ENCODE measurements around the gene SLC16A13. TPM values are rescaled to one million over a fixed set of nuclear protein-coding genes. Genes with fewer than 3 reads are reported as not detected.

SLC16A13 gene
- total and polyA plus RNA-seq, 10 of the 15 experiments (the other 5 are each of a cell fraction or from before 2014, with no cell fraction given) = 0.34 to 12.1 (median 3.3) TPM

DNA sequence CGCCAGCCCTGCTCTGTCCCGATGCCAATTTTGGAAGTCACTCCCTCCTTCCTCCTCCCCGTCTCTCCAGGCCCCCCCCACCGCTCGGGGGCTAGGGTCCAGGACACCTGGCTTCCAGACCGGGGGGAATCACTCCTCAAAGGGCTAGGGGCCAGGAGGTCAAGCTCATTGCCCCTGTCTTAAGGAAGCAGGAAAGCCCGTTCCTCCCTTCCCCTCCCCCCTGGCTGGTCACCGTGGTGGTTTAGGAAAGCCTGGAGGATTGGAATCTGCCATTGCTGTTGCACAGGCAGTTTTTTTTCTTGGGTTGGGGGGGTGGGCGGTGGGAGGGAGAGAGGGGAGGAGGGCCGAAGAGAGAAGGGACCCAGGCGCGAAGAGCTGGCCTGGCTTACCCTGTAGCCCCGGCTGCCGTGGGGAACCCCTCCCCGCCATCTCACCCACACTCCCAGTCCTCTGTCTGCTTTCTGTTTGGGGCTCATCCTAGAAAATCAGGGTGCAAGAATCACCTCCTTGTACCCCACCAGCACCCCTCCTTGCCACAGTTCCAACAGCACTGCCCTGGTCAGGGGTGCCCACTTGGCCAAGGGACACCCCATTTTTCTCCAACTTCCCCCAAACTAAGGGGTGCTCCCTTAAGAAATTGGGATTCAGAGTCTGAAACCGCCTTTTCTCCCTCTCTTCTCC is 15.8 kb upstream of the SLC16A13 start (continued):
- TF ChIP-seq, protein P1, sequence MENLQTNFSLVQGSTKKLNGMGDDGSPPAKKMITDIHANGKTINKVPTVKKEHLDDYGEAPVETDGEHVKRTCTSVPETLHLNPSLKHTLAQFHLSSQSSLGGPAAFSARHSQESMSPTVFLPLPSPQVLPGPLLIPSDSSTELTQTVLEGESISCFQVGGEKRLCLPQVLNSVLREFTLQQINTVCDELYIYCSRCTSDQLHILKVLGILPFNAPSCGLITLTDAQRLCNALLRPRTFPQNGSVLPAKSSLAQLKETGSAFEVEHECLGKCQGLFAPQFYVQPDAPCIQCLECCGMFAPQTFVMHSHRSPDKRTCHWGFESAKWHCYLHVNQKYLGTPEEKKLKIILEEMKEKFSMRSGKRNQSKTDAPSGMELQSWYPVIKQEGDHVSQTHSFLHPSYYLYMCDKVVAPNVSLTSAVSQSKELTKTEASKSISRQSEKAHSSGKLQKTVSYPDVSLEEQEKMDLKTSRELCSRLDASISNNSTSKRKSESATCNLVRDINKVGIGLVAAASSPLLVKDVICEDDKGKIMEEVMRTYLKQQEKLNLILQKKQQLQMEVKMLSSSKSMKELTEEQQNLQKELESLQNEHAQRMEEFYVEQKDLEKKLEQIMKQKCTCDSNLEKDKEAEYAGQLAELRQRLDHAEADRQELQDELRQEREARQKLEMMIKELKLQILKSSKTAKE (IDR thresholded peaks at IDR 0.05; ENCODE audit: low read depth, poor library complexity, severe bottlenecking) = no peak
- TF ChIP-seq TBL1XR1 (IDR thresholded peaks at IDR 0.05; ENCODE audit: low read depth, low read length) (no peak), SREBF1 (IDR thresholded peaks at IDR 0.05; ENCODE audit: low read length) (no peak)
- TF ChIP-seq, protein P2, sequence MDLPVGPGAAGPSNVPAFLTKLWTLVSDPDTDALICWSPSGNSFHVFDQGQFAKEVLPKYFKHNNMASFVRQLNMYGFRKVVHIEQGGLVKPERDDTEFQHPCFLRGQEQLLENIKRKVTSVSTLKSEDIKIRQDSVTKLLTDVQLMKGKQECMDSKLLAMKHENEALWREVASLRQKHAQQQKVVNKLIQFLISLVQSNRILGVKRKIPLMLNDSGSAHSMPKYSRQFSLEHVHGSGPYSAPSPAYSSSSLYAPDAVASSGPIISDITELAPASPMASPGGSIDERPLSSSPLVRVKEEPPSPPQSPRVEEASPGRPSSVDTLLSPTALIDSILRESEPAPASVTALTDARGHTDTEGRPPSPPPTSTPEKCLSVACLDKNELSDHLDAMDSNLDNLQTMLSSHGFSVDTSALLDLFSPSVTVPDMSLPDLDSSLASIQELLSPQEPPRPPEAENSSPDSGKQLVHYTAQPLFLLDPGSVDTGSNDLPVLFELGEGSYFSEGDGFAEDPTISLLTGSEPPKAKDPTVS (IDR thresholded peaks at IDR 0.05; ENCODE audit: low read depth, low read length) = no peak

DNA sequence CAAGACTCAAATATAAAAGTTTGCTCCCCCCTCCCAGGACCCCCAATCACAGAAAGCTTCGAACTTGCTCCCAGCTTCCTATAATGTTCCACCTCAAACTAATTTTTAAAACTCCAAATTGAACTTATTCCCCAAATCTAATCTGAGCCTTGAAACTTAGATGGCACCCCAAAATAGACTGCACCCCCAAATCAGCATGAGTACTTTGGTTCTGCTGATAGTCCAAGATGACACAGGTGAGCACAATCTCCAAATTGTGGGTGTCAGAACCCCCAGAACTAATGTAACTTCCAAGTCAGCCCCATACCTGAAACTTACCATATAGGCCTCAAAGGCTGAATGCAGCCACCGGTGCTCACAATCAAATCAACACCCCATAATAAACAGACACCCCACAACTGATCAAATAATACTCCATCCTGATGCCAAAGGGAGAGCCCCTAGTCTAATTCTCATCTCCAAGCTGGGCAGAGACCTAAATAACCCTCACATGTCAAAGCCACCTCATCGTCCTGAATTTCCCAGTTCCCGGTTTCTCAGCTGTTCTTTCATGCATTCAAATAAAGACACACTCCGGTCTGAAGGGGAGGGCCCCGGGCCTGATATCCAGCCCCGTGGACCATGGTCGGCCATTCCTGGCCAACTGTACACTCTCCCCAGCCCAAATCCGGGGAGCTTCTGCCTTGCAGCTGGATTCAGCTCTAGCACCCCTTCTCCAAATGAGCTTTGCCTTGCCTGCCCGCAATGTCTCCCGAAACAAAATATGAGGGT is 14.7 kb upstream of the SLC16A13 start:
- DNase-seq (ENCODE audit: low read depth, low spot score) (no peak), FAIRE-seq (peak; percentile 54), ATAC-seq (no peak)
- no peak for TF ChIP-seq EGR1 (IDR thresholded peaks at IDR 0.05; ENCODE audit: borderline replicate concordance in 1 of 2, low read depth in 2 of 2, low read length in 2 of 2)
- TF ChIP-seq ZNF622 (IDR thresholded peaks at IDR 0.05) = no peak
- TF ChIP-seq DPF2 (IDR thresholded peaks at IDR 0.05) = no peak
- TF ChIP-seq MYC (IDR thresholded peaks at IDR 0.05; ENCODE audit: insufficient read depth, insufficient read length, insufficient replicate concordance, low read length, severe bottlenecking) = no peak
- no peak for TF ChIP-seq CBX5 (IDR thresholded peaks at IDR 0.05; ENCODE audit: low read depth)
- TF ChIP-seq FOS (IDR thresholded peaks at IDR 0.05; ENCODE audit: borderline replicate concordance, extremely low read depth, insufficient read length) = no peak
- Histone ChIP-seq H2AFZ (ENCODE audit: control insufficient read depth, low read depth, low read length) (peak overlapping the region; percentile 92), H3K4me2 (ENCODE audit: control insufficient read depth, insufficient read depth) (peak overlapping the region; percentile 58), H4K20me1 (ENCODE audit: control insufficient read depth, insufficient read depth) (no peaks in the 10 kb centered on the region), H3K36me3 (ENCODE audit: control insufficient read depth in 2 of 2, insufficient read depth in 2 of 2, low read length in 1 of 2) (peaks cover 0 to 4% of the 10 kb centered on the region in 2 experiments; a peak in 2 of 4 replicates), H3K4me3 (no peak overlapping the region), H3K27ac (ENCODE audit: control insufficient read depth, insufficient read depth) (no peak overlapping the region), H3K9me3 (replicated peaks; ENCODE audit: control insufficient read depth, insufficient read depth, low read length) (no peaks in the 10 kb centered on the region), H3K4me1 (ENCODE audit: control insufficient read depth, insufficient read depth, low read length) (peaks cover 36% of the 10 kb centered on the region), H3K9ac (ENCODE audit: control insufficient read depth, insufficient read depth, low read length) (no peak overlapping the region), H3K27me3 (replicated peaks in 1 of 2; ENCODE audit: control insufficient read depth in 2 of 2, insufficient read depth in 2 of 2, low read length in 1 of 2) (no peaks in the 10 kb centered on the region), H3K79me2 (ENCODE audit: control insufficient read depth, insufficient read depth, low read length) (peaks cover 8% of the 10 kb centered on the region)
- 71% methylated on average over 11 of the region's 11 CpGs for whole genome bisulfite sequencing (ENCODE audit: insufficient coverage, insufficient replicate concordance, low lambda C conversion rate, missing lambda C conversion rate)
- in situ Hi-C loops (cut with MboI) = no loop called here
- intact Hi-C loops (cut with micrococcal nuclease; ENCODE audit: unreplicated experiment) = no loop called here
- RAD21 ChIA-PET (ENCODE audit: unreplicated experiment) = interaction anchor here (0.8 to 4.0 kb wide), 10 partner anchors 9 to 178 kb away, joined by 4 to 39 read pairs (median 10); partner anchors contain the start of genes RNASEK and SLC16A11
- BruUV-seq (replicated peaks) = no TSS peak
- CTCF ChIA-PET = interaction anchor here (0.5 to 8.8 kb wide), 29 partner anchors 10 to 548 kb away, joined by 3 to 167 read pairs (median 4); partner anchors contain the start of genes RNASEK, SLC16A11 and SLC16A13
- POLR2A ChIA-PET = interaction anchor here (0.9 to 5.4 kb wide), 6 partner anchors 8 to 177 kb away, joined by 3 to 39 read pairs (median 4); partner anchors contain the start of genes RNASEK and SLC16A13
- SMC1A ChIA-PET (ENCODE audit: uncharacterized antibody, unreplicated experiment) = interaction anchor here (0.8 to 2.8 kb wide), 16 partner anchors 10 to 177 kb away, joined by 3 to 22 read pairs (median 6); partner anchors contain the start of genes RNASEK and SLC16A13

All from GM12878 (cell line).